GM21515 (cell line): Measurements from ENCODE around the gene C16orf74.

Experiments
- ATAC-seq: cut with Tn5 transposase; IDR thresholded peaks from one replicate; pipeline ENCODE4 v1.9.1; 2021; ENCODE audit not compliant: unreplicated experiment

The C16orf74 gene

GRCh38 chr16:85659805-85660511, 90.9 kb downstream of the C16orf74 start:
- peak; percentile 53 for ATAC-seq

GRCh38 chr16:85659336-85659735, 91.6 kb downstream of the C16orf74 start:
- no peak for ATAC-seq

GRCh38 chr16:85658504-85659326, 92.2 kb downstream of the C16orf74 start:
- no peak for ATAC-seq

- no peak for ATAC-seq
Observed at GRCh38 chr16:85657996-85658395, 92.9 kb downstream of the C16orf74 start.
